ENCODE measurements around the gene SLCO3A1. TPM values are rescaled to one million over a fixed set of nuclear protein-coding genes. Genes with fewer than 3 reads are reported as not detected.

Gene SLCO3A1
- total RNA-seq, 1 donor from 2014 or later = 56.8 TPM

DNA sequence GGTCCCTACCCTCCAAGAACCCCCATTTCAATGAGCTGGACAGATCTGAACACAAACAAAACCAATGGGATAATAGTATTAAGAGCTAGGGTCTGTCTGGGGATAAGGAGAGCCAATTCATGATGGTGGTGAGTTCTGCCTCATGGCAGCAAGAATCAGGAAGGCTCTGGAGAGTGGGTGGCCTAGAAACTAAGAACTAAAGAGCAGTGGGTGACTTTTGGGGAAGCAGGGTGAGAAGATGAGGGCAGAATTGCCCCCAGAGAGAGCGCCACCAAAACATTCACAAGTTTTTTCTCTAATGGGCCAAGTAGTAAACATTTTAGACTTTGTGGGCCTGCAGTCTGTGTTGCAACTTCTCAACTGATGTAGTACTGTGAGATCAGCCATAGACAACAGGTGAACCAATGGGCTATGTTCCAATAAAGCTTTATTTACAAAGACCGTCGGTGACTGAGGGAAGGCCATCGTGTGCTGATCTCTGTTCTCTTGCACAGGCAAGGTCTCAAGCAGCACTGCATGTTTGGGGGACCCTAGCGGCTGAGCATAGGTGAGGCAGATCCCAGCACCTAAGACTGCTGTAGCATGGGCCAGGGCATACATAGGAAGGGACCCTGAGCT, 314.7 kb downstream of the SLCO3A1 start:
- DNase-seq = no peak
- intact Hi-C loops (cut with micrococcal nuclease) = no loop called here
- Histone ChIP-seq H3K4me3 (no peak overlapping the region), H3K27me3 (ENCODE audit: low read depth) (no peaks in the 10 kb centered on the region), H3K27ac (replicated peaks) (no peak overlapping the region), H3K4me1 (peaks cover 21% of the 10 kb centered on the region), H3K9me3 (replicated peaks) (no peaks in the 10 kb centered on the region), H3K36me3 (peaks cover 9% of the 10 kb centered on the region)
- TF ChIP-seq, protein P1, sequence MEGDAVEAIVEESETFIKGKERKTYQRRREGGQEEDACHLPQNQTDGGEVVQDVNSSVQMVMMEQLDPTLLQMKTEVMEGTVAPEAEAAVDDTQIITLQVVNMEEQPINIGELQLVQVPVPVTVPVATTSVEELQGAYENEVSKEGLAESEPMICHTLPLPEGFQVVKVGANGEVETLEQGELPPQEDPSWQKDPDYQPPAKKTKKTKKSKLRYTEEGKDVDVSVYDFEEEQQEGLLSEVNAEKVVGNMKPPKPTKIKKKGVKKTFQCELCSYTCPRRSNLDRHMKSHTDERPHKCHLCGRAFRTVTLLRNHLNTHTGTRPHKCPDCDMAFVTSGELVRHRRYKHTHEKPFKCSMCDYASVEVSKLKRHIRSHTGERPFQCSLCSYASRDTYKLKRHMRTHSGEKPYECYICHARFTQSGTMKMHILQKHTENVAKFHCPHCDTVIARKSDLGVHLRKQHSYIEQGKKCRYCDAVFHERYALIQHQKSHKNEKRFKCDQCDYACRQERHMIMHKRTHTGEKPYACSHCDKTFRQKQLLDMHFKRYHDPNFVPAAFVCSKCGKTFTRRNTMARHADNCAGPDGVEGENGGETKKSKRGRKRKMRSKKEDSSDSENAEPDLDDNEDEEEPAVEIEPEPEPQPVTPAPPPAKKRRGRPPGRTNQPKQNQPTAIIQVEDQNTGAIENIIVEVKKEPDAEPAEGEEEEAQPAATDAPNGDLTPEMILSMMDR (IDR thresholded peaks at IDR 0.05; ENCODE audit: borderline replicate concordance) = no peak

DNA sequence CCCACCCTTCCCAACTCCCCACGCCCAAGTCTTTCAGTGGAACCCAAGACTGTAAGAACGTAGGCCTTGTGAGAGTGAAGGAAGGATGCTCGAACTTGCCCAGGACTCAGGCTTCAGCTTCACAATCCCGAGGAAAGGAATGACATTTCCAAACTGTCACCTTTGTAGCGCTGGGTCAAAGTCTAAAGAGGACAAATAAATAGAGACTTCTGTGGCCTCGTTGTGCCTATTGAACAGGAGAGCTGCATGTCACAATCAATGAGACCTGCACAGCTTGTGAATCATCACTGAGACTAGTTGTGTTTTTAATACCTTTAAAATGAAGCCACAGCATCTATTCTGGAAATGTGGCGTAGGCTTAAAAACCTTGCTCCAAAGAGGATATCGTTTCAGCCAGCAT, 317.4 kb downstream of the SLCO3A1 start:
- Histone ChIP-seq H3K9me3 (replicated peaks) (no peaks in the 10 kb centered on the region), H3K27ac (replicated peaks) (no peak overlapping the region), H3K36me3 (no peaks in the 10 kb centered on the region), H3K4me3 (no peak overlapping the region), H3K27me3 (ENCODE audit: low read depth) (no peaks in the 10 kb centered on the region), H3K4me1 (peaks cover 20% of the 10 kb centered on the region)
- intact Hi-C loops (cut with micrococcal nuclease) = no loop called here
- TF ChIP-seq, protein P1 (IDR thresholded peaks at IDR 0.05; ENCODE audit: borderline replicate concordance) = no peak
- DNase-seq = no peak

DNA sequence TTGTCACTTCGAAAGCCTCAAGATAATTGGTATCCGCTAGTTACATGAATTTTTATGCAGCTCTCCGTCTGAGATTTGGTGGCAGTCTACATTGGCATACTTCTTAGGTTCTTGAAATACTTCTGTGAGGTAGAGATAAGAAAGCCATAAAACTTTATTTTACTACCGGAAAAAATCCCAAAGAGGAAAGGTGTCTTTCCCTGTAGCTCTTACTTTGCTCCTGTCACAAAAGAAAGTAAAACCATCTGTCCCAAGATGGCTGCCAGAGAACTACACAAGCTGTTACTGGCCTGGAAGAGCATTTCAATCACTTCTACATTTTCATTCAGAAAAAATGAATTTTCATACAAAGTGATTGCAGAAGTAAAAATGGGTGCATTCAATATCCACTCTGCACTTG, 325.4 kb downstream of the SLCO3A1 start:
- Histone ChIP-seq H3K27me3 (ENCODE audit: low read depth) (no peaks in the 10 kb centered on the region), H3K4me1 (peaks cover 3% of the 10 kb centered on the region), H3K4me3 (no peak overlapping the region), H3K27ac (replicated peaks) (no peak overlapping the region), H3K36me3 (no peaks in the 10 kb centered on the region), H3K9me3 (replicated peaks) (no peaks in the 10 kb centered on the region)
- TF ChIP-seq, protein P1 (IDR thresholded peaks at IDR 0.05; ENCODE audit: borderline replicate concordance) = no peak
- intact Hi-C loops (cut with micrococcal nuclease) = no loop called here
- no peak for DNase-seq

DNA sequence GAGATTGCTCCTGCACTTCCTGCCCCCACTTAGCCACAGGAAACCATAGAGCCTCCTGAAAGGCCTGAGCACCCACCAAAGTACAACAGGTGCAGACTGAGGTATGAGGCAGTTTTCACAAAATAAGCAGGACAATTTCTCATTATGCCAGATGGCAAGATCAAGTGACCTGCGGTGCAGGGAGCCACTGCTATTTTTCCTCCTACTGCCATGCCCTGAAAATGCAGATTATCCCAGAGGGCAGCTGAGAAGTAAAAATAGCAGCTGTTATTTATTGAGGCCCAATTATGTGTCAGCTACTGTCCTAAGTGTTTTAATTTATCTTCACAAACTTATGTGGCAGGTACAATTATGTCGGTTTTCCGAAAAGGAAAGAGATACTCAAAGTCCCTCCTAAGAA, 330.6 kb downstream of the SLCO3A1 start:
- TF ChIP-seq, protein P1 (IDR thresholded peaks at IDR 0.05; ENCODE audit: borderline replicate concordance) = no peak
- H3K27ac ChIP-seq (replicated peaks) = no peak overlapping the region
- no peaks in the 10 kb centered on the region for H3K27me3 ChIP-seq (ENCODE audit: low read depth)
- intact Hi-C loops (cut with micrococcal nuclease) = no loop called here
- H3K9me3 ChIP-seq (replicated peaks) = no peaks in the 10 kb centered on the region
- H3K4me3 ChIP-seq = no peak overlapping the region
- no peaks in the 10 kb centered on the region for H3K36me3 ChIP-seq
- no peak for DNase-seq
- H3K4me1 ChIP-seq = peaks cover 12% of the 10 kb centered on the region

DNA sequence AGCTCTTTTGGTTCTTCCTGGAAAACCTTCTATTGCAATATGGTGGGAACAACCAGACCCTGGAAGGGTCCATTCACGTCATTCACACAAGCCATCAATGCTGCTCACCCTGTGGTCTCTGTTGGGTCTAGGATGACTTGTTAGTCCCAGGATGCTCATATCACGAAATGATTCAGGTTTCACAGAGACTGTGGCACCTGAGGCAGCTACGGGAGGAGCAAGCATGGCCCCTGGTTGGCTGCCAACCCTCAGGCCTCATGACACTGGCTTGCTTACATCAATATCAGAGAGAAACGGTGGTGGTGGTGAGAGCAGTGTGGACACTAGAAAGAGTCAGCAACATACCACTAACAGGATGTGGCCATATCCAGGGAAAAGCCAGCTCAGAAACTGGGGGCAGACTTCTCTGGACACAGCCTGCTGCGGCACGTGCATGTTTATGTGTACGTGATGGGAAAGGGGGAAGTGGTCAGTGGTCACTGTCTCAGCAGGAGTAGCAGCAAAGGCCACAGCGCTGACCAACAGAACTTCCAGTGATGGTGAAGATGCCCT, 331.2 kb downstream of the SLCO3A1 start:
- TF ChIP-seq, protein P1 (IDR thresholded peaks at IDR 0.05; ENCODE audit: borderline replicate concordance) = no peak
- Histone ChIP-seq H3K27me3 (ENCODE audit: low read depth) (no peaks in the 10 kb centered on the region), H3K4me3 (no peak overlapping the region), H3K36me3 (no peaks in the 10 kb centered on the region), H3K9me3 (replicated peaks) (no peaks in the 10 kb centered on the region), H3K4me1 (peaks cover 12% of the 10 kb centered on the region), H3K27ac (replicated peaks) (no peak overlapping the region)
- no peak for DNase-seq
- intact Hi-C loops (cut with micrococcal nuclease) = no loop called here
